Erythroblast (primary cell): Measurements from ENCODE around the gene SUGP2.

Experiments
- GATA1 ChIP-seq: IDR thresholded peaks from 2 replicates; pipeline ENCODE4 v1.6.1; 2011; ENCODE audit warnings: low read depth, mild to moderate bottlenecking, control low read depth, low read length, moderate library complexity
- POLR2A ChIP-seq: IDR thresholded peaks from 2 replicates; pipeline ENCODE4 v1.6.1; 2011; ENCODE audit warnings: mild to moderate bottlenecking, low read length

- TF ChIP-seq POLR2A (no peak), GATA1 (no peak)
Observed at GRCh38 chr19:18951721-18952281, 81.5 kb downstream of the SUGP2 start.
